22Rv1 (cell line): ENCODE results near the gene TIMM22.

Experiments used
- ZFX ChIP-seq: fragments of 450-650 bp; IDR thresholded peaks from 2 replicates; pipeline ENCODE4 v1.6.1; 2017; ENCODE audit warnings: antibody characterized with exemption, borderline replicate concordance
- TF ChIP-seq, protein P1 (sequence below): fragments of 450-650 bp; IDR thresholded peaks from 2 replicates; pipeline ENCODE4 v1.5.1; 2017; ENCODE audit warnings: mild to moderate bottlenecking

DNA sequence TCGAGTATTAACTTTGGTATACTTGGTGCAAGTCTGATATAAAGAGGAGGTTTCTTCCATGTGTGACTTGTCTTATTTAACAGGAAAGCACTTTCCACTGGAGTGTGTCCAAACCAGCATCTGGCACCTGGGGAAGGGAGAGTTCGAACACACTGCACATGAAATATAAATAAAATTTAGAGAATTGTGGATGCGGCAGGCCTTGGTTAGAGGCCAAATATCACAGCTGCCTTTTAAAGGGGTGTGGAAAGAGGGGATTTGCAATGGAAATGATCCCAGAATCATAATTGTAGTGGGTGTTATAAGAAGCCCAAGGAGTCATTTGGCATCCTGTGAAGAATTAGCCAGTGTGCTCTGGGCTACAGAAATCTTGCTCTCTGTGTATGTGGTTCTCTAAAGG lies 13.0 kb upstream of the TIMM22 start:
- TF ChIP-seq, protein P1, sequence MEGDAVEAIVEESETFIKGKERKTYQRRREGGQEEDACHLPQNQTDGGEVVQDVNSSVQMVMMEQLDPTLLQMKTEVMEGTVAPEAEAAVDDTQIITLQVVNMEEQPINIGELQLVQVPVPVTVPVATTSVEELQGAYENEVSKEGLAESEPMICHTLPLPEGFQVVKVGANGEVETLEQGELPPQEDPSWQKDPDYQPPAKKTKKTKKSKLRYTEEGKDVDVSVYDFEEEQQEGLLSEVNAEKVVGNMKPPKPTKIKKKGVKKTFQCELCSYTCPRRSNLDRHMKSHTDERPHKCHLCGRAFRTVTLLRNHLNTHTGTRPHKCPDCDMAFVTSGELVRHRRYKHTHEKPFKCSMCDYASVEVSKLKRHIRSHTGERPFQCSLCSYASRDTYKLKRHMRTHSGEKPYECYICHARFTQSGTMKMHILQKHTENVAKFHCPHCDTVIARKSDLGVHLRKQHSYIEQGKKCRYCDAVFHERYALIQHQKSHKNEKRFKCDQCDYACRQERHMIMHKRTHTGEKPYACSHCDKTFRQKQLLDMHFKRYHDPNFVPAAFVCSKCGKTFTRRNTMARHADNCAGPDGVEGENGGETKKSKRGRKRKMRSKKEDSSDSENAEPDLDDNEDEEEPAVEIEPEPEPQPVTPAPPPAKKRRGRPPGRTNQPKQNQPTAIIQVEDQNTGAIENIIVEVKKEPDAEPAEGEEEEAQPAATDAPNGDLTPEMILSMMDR: no peak
- TF ChIP-seq ZFX: no peak
